GM12878 (cell line): ENCODE data around the gene BDKRB2.

Source experiments
- EZH2 ChIP-seq: IDR thresholded peaks from 2 replicates; pipeline ENCODE4 v1.6.1; 2012; ENCODE audit warnings: low read depth, mild to moderate bottlenecking, control low read depth, inconsistent platforms, low read length, borderline replicate concordance; ENCODE audit not compliant: control insufficient read depth
- MYC ChIP-seq: IDR thresholded peaks from 2 replicates; pipeline ENCODE4 v1.6.1; 2011; ENCODE audit warnings: mild to moderate bottlenecking, low read length, moderate library complexity, inconsistent platforms; ENCODE audit not compliant: insufficient read depth, insufficient replicate concordance, insufficient read length, severe bottlenecking
- NFYB ChIP-seq: IDR thresholded peaks from 2 replicates; pipeline ENCODE4 v1.6.1; 2011; ENCODE audit warnings: low read depth, mild to moderate bottlenecking, low read length, improper control_type of control experiment, moderate library complexity; ENCODE audit not compliant: insufficient read depth
- POLR2AphosphoS5 ChIP-seq: IDR thresholded peaks from 2 replicates; pipeline ENCODE4 v1.6.1; 2011; ENCODE audit warnings: mild to moderate bottlenecking, low read length, inconsistent platforms
- TF ChIP-seq, protein P1 (sequence below), 3 experiments: IDR thresholded peaks in 2 of 3; conservative IDR thresholded peaks in 1 of 3; 2 replicates each; pipeline ENCODE4 v1.5.1; 2011; ENCODE audit warnings: low read depth in 3 of 3, low read length in 3 of 3, mild to moderate bottlenecking in 3 of 3, control low read depth in 2 of 3, moderate library complexity in 2 of 3, inconsistent platforms in 1 of 3, mixed read lengths in 1 of 3; ENCODE audit not compliant: control insufficient read depth in 2 of 3, insufficient read depth in 1 of 3; ENCODE audit errors: extremely low read depth in 1 of 3

DNA sequence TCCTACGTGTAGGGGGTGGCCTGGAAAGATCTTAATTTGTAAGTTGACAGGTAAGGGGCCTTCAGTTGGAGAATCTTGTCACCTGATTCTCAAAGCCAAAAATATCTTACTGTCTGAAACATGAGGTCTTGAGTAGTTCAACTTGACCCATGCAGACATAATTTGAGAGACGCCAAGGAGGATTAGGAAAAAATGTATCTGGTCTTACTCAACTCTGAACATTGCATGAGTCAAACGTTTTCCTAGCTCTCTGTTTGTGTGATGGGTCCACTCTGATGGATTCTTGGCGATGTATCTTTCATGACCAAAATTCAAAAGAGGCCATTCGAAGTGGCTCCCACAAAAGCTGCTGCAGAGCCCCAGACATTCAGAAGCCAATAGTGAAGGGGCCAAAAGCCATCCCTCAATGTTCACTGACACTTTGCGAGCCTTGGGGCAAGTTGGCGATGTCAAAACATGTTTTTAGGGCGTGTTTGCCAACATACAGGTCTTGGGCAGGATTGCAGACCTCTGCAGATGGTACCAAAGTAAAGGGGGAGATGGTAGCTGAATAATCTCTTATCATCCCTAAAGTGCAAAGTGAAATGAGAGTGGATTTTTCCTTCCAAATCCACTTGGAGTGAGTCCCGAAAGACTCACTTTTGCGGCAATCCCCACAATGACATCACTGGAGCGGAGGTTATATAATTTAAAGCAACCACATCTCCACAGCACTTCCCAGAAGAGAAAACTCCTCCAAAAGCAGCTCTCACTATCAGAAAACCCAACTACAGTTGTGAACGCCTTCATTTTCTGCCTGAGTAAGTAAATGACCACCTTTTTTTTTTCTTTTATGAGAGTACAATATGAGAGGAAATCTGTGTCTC is 51.1 kb downstream of the BDKRB2 start, which contains the start of gene BDKRB1:
- TF ChIP-seq MYC (no peak), EZH2 (no peak), NFYB (no peak), POLR2AphosphoS5 (no peak)
- TF ChIP-seq, protein P1, sequence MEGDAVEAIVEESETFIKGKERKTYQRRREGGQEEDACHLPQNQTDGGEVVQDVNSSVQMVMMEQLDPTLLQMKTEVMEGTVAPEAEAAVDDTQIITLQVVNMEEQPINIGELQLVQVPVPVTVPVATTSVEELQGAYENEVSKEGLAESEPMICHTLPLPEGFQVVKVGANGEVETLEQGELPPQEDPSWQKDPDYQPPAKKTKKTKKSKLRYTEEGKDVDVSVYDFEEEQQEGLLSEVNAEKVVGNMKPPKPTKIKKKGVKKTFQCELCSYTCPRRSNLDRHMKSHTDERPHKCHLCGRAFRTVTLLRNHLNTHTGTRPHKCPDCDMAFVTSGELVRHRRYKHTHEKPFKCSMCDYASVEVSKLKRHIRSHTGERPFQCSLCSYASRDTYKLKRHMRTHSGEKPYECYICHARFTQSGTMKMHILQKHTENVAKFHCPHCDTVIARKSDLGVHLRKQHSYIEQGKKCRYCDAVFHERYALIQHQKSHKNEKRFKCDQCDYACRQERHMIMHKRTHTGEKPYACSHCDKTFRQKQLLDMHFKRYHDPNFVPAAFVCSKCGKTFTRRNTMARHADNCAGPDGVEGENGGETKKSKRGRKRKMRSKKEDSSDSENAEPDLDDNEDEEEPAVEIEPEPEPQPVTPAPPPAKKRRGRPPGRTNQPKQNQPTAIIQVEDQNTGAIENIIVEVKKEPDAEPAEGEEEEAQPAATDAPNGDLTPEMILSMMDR (IDR thresholded peaks at IDR 0.05 in 2 of 3, conservative IDR thresholded peaks at IDR 0.05 in 1 of 3; ENCODE audit: control insufficient read depth in 2 of 3, extremely low read depth in 1 of 3, insufficient read depth in 1 of 3, low read depth in 3 of 3, low read length in 3 of 3) = no peak
